Transverse colon (tissue), 3 donors: ENCODE measurements around the gene NEU2.

Source experiments
- CTCF ChIP-seq, 5 experiments: fragments of 200-600 bp in 3 of 5; fragments of 450-650 bp in 2 of 5; sonication (generic) in 3 of 5; IDR thresholded peaks; 1 replicate in 2 of 5; 2 replicates in 3 of 5; pipeline ENCODE4 v1.5.1; 2016 to 2017; ENCODE audit warnings: antibody characterized with exemption in 5 of 5, inconsistent platforms in 3 of 5, mild to moderate bottlenecking in 2 of 5, moderate library complexity in 1 of 5
- EP300 ChIP-seq: sonication (generic); formaldehyde crosslinking; IDR thresholded peaks from one replicate; pipeline ENCODE4 v1.6.1; 2017; ENCODE audit warnings: antibody characterized with exemption, low read depth
- POLR2A ChIP-seq: fragments of 450-650 bp; IDR thresholded peaks from one replicate; pipeline ENCODE4 v1.6.1; 2016; ENCODE audit warnings: antibody characterized with exemption, mild to moderate bottlenecking, moderate library complexity

- TF ChIP-seq CTCF (IDR thresholded peaks at IDR 0.05) (no peak), POLR2A (no peak), EP300 (no peak)
Observed at GRCh38 chr2:233023761-233024410, 8.6 kb upstream of the NEU2 start.
